NCI-H2196 treated with DMSO at 0.1 percent for 48 hours (cell line): ENCODE results near the gene CD248.
"Not testable (repeated sequence)": the region's sequence is repeated elsewhere in the genome, so short reads cannot be mapped to it uniquely, and the experiment has no call there.

ENCODE experiments used
- DNase-seq: peaks from one replicate; lab custom pipeline; 2025; ENCODE audit not compliant: unreplicated experiment; lab: John Stamatoyannopoulos, UW

Gene CD248

GRCh38 chr11:66314186-66314501 lies 2.7 kb downstream of the CD248 start:
- DNase-seq = no peak

- no peak for DNase-seq
Measured at GRCh38 chr11:66313321-66314185, 3.3 kb downstream of the CD248 start.

- DNase-seq = peak; percentile 94
Measured at GRCh38 chr11:66312549-66313320, 4.1 kb downstream of the CD248 start.

- peak; percentile 96 for DNase-seq
Measured at GRCh38 chr11:66311965-66312548, 4.8 kb downstream of the CD248 start.

GRCh38 chr11:66311470-66311964 lies 5.3 kb downstream of the CD248 start:
- DNase-seq = no peak

- not testable (repeated sequence) for DNase-seq
Measured at GRCh38 chr11:66310803-66311440, 5.9 kb downstream of the CD248 start.

- DNase-seq = no peak
Measured at GRCh38 chr11:66310324-66310723, 6.5 kb downstream of the CD248 start.

- DNase-seq = no peak
Measured at GRCh38 chr11:66309475-66309874, 7.4 kb downstream of the CD248 start.

GRCh38 chr11:66302656-66303055 lies 14.2 kb downstream of the CD248 start:
- no peak for DNase-seq

GRCh38 chr11:66299186-66299585 lies 17.7 kb downstream of the CD248 start:
- DNase-seq = no peak

GRCh38 chr11:66297610-66298009 lies 19.2 kb downstream of the CD248 start:
- no peak for DNase-seq

GRCh38 chr11:66294626-66295620 lies 21.9 kb downstream of the CD248 start:
- DNase-seq = no peak

- DNase-seq = no peak
Measured at GRCh38 chr11:66293777-66294625, 22.8 kb downstream of the CD248 start.

- no peak for DNase-seq
Measured at GRCh38 chr11:66293352-66293751, 23.5 kb downstream of the CD248 start.

GRCh38 chr11:66292543-66293332 lies 24.1 kb downstream of the CD248 start:
- DNase-seq = no peak

- DNase-seq = peak; percentile 14
Measured at GRCh38 chr11:66291706-66292542, 24.9 kb downstream of the CD248 start, which contains the start of gene TMEM151A. Gene TMEM151A (plus strand): TSS chr11:66291894. CDS start chr11:66292014, 120 bp downstream.

GRCh38 chr11:66291303-66291705 lies 25.5 kb downstream of the CD248 start:
- no peak for DNase-seq

- DNase-seq = no peak
Measured at GRCh38 chr11:66290330-66290621, 26.6 kb downstream of the CD248 start.
